HEK293 (cell line): ENCODE results near the gene PRPF6.

ENCODE experiments used
- GLIS2 ChIP-seq: fragments of 450-650 bp; formaldehyde crosslinking; IDR thresholded peaks from 2 replicates; pipeline ENCODE4 v1.5.1; 2016; ENCODE audit warnings: missing biosample characterization, missing genetic modification characterization
- HOXD13 ChIP-seq: sonication (generic); formaldehyde crosslinking; IDR thresholded peaks from 2 replicates; pipeline ENCODE4 v1.8.0; 2022; ENCODE audit warnings: missing genetic modification reagents, borderline replicate concordance
- KLF9 ChIP-seq: fragments of 450-650 bp; formaldehyde crosslinking; IDR thresholded peaks from 2 replicates; pipeline ENCODE4 v1.5.1; 2016; ENCODE audit warnings: missing biosample characterization, missing genetic modification characterization, low read depth
- PBX3 ChIP-seq: sonication (generic); formaldehyde crosslinking; IDR thresholded peaks from 2 replicates; pipeline ENCODE4 v1.8.1; 2022; ENCODE audit warnings: mild to moderate bottlenecking, moderate library complexity, missing genetic modification reagents
- PRDM4 ChIP-seq: fragments of 450-650 bp; formaldehyde crosslinking; IDR thresholded peaks from 2 replicates; pipeline ENCODE4 v1.5.1; 2017; ENCODE audit warnings: missing biosample characterization, missing genetic modification characterization
- SP2 ChIP-seq: fragments of 450-650 bp; formaldehyde crosslinking; IDR thresholded peaks from 2 replicates; pipeline ENCODE4 v1.5.1; 2016; ENCODE audit warnings: missing biosample characterization, missing genetic modification characterization
- SP3 ChIP-seq: fragments of 450-650 bp; formaldehyde crosslinking; IDR thresholded peaks from 2 replicates; pipeline ENCODE4 v1.5.1; 2016; ENCODE audit warnings: missing biosample characterization, missing genetic modification characterization
- ZBTB10 ChIP-seq: fragments of 450-650 bp; formaldehyde crosslinking; IDR thresholded peaks from 2 replicates; pipeline ENCODE4 v1.5.1; 2016; ENCODE audit warnings: missing biosample characterization, missing genetic modification characterization
- ZEB2 ChIP-seq: fragments of 450-650 bp; formaldehyde crosslinking; IDR thresholded peaks from 2 replicates; pipeline ENCODE4 v1.5.1; 2016; ENCODE audit warnings: missing biosample characterization, missing genetic modification characterization
- ZFHX2 ChIP-seq: fragments of 450-650 bp; formaldehyde crosslinking; conservative IDR thresholded peaks from 2 replicates; pipeline ENCODE4 v1.5.1; 2016; ENCODE audit warnings: missing biosample characterization, missing genetic modification characterization
- ZNF2 ChIP-seq: fragments of 450-650 bp; formaldehyde crosslinking; IDR thresholded peaks from 2 replicates; pipeline ENCODE4 v1.5.1; 2016; ENCODE audit warnings: missing biosample characterization, missing genetic modification characterization
- ZNF292 ChIP-seq: fragments of 450-650 bp; formaldehyde crosslinking; IDR thresholded peaks from 2 replicates; pipeline ENCODE4 v1.5.1; 2016; ENCODE audit warnings: low read depth, missing biosample characterization, missing genetic modification characterization, borderline replicate concordance
- ZNF324 ChIP-seq: fragments of 450-650 bp; formaldehyde crosslinking; IDR thresholded peaks from 2 replicates; pipeline ENCODE4 v1.5.1; 2016; ENCODE audit warnings: missing biosample characterization, missing genetic modification characterization
- ZNF335 ChIP-seq: fragments of 450-650 bp; formaldehyde crosslinking; conservative IDR thresholded peaks from 2 replicates; pipeline ENCODE4 v1.5.1; 2016; ENCODE audit warnings: missing biosample characterization, missing genetic modification characterization
- ZNF518A ChIP-seq: fragments of 450-650 bp; formaldehyde crosslinking; conservative IDR thresholded peaks from 2 replicates; pipeline ENCODE4 v1.5.1; 2016; ENCODE audit warnings: low read depth, missing biosample characterization, missing genetic modification characterization
- ZNF692 ChIP-seq: fragments of 450-650 bp; formaldehyde crosslinking; IDR thresholded peaks from 2 replicates; pipeline ENCODE4 v1.5.1; 2016; ENCODE audit warnings: missing biosample characterization, missing genetic modification characterization
- ZNF791 ChIP-seq: fragments of 450-650 bp; formaldehyde crosslinking; IDR thresholded peaks from 2 replicates; pipeline ENCODE4 v1.5.1; 2016; ENCODE audit warnings: missing biosample characterization, missing genetic modification characterization
- ZNF843 ChIP-seq: fragments of 450-650 bp; formaldehyde crosslinking; IDR thresholded peaks from 2 replicates; pipeline ENCODE4 v1.5.1; 2016; ENCODE audit warnings: missing biosample characterization, missing genetic modification characterization
- ZXDB ChIP-seq: fragments of 450-650 bp; formaldehyde crosslinking; IDR thresholded peaks from 2 replicates; pipeline ENCODE4 v1.5.1; 2016; ENCODE audit warnings: missing biosample characterization, missing genetic modification characterization

Gene PRPF6

GRCh38 chr20:63980806-63981728 lies at the start of gene PRPF6 (continued):
- TF ChIP-seq ZNF518A (tag by site-specific recombination) (peak; percentile 99), ZNF791 (tag by site-specific recombination) (no peak), ZXDB (tag by site-specific recombination) (peak; percentile 86; the same call in 1 of the 2 replicates), ZEB2 (tag by site-specific recombination) (peak; percentile 68; the same call in 1 of the 2 replicates), ZNF843 (tag by site-specific recombination) (peak; percentile 55; the same call in 1 of the 2 replicates), ZNF2 (tag by site-specific recombination) (peak; percentile 42; the same call in 1 of the 2 replicates), ZFHX2 (tag by site-specific recombination) (0 out of 2 replicates have a peak, but pooled peaks have one; percentile 12), ZBTB10 (tag by site-specific recombination) (peak; percentile 52; the same call in 1 of the 2 replicates), SP3 (tag by site-specific recombination) (peak; percentile 99), PBX3 (CRISPR knock-in tag) (peak; percentile 21; the same call in 1 of the 2 replicates), PRDM4 (no peak), ZNF335 (tag by site-specific recombination) (peak; percentile 56), SP2 (tag by site-specific recombination) (peak; percentile 97), ZNF292 (tag by site-specific recombination) (no peak), GLIS2 (tag by site-specific recombination) (peak; percentile 60; the same call in 1 of the 2 replicates), ZNF324 (0 out of 2 replicates have a peak, but pooled peaks have one; percentile 51), ZNF692 (tag by site-specific recombination) (peak; percentile 73; the same call in 1 of the 2 replicates), HOXD13 (CRISPR knock-in tag) (peak; percentile 56; the same call in 1 of the 2 replicates), KLF9 (peak; percentile 97)
